OCI-LY1 (cell line): ENCODE measurements around the gene CIAO1.

Source experiments
- H2AFZ ChIP-seq: fragments of 200-600 bp; sonication (generic), shearing (Covaris generic); 2 replicates; pipeline ENCODE4 v1.6.0; 2014; ENCODE audit warnings: antibody characterized with exemption, mild to moderate bottlenecking, low read length
- H3F3A ChIP-seq: fragments of 200-600 bp; sonication (generic), shearing (Covaris generic); 2 replicates; pipeline ENCODE4 v1.6.0; 2014; ENCODE audit warnings: mild to moderate bottlenecking, antibody characterized with exemption, low read length, moderate library complexity; ENCODE audit not compliant: insufficient read depth
- H3K27ac ChIP-seq: fragments of 200-600 bp; sonication (generic); 2 replicates; pipeline ENCODE4 v1.5.1; 2014; ENCODE audit warnings: low read length, mixed run types, mild to moderate bottlenecking, low read depth; ENCODE audit not compliant: poor library complexity, severe bottlenecking
- H3K27me3 ChIP-seq: fragments of 200-600 bp; sonication (generic); 2 replicates; pipeline ENCODE4 v1.6.0; 2014; ENCODE audit warnings: antibody characterized with exemption, mild to moderate bottlenecking, low read length, moderate library complexity; ENCODE audit not compliant: insufficient read depth
- H3K36me3 ChIP-seq: fragments of 200-600 bp; sonication (generic); 2 replicates; pipeline ENCODE4 v1.6.1; 2014; ENCODE audit warnings: mild to moderate bottlenecking, antibody characterized with exemption, low read length, moderate library complexity, mixed read lengths; ENCODE audit not compliant: insufficient read depth
- H3K4me1 ChIP-seq: fragments of 200-600 bp; sonication (generic); 2 replicates; pipeline ENCODE4 v1.5.1; 2014; ENCODE audit warnings: mild to moderate bottlenecking, low read length, moderate library complexity; ENCODE audit not compliant: insufficient read depth, severe bottlenecking
- H3K4me2 ChIP-seq: fragments of 200-600 bp; sonication (generic), shearing (Covaris generic); 2 replicates; pipeline ENCODE4 v1.6.1; 2014; ENCODE audit warnings: low read length
- H3K4me3 ChIP-seq: fragments of 200-600 bp; sonication (generic); 2 replicates; pipeline ENCODE4 v1.5.1; 2014; ENCODE audit warnings: low read length, low read depth, mild to moderate bottlenecking, mixed read lengths; ENCODE audit not compliant: poor library complexity, severe bottlenecking
- H3K79me2 ChIP-seq: fragments of 200-600 bp; shearing (Covaris generic); 2 replicates; pipeline ENCODE4 v1.6.1; 2016; ENCODE audit warnings: mixed run types, low read length, mixed read lengths; ENCODE audit not compliant: insufficient read depth
- H3K9ac ChIP-seq: fragments of 200-600 bp; sonication (generic), shearing (Covaris generic); 2 replicates; pipeline ENCODE4 v1.6.1; 2014; ENCODE audit warnings: mild to moderate bottlenecking, low read length, mixed read lengths
- H3K9me2 ChIP-seq: fragments of 200-600 bp; sonication (generic), shearing (Covaris generic); 2 replicates; pipeline ENCODE4 v1.6.1; 2014; ENCODE audit warnings: low read depth, mild to moderate bottlenecking, low read length, mixed read lengths
- H3K9me3 ChIP-seq: fragments of 200-600 bp; shearing (Covaris generic); 2 replicates; pipeline ENCODE4 v1.6.1; 2014; ENCODE audit warnings: low read length, mixed read lengths
- H4K20me1 ChIP-seq: fragments of 200-600 bp; sonication (generic), shearing (Covaris generic); 2 replicates; pipeline ENCODE4 v1.6.0; 2016; ENCODE audit warnings: mild to moderate bottlenecking, low read length; ENCODE audit not compliant: insufficient read depth
- CTCF ChIP-seq: fragments of 200-600 bp; sonication (generic), shearing (Covaris generic); IDR thresholded peaks from 2 replicates; pipeline ENCODE4 v1.5.1; 2017; ENCODE audit warnings: mild to moderate bottlenecking, antibody characterized with exemption, low read length, moderate library complexity, mixed read lengths
- EZH2 ChIP-seq: fragments of 200-600 bp; sonication (generic), shearing (Covaris generic); IDR thresholded peaks from 2 replicates; pipeline ENCODE4 v1.8.0; 2017; ENCODE audit warnings: borderline replicate concordance, mixed run types, mild to moderate bottlenecking, antibody characterized with exemption, low read length, moderate library complexity, mixed read lengths

The CIAO1 gene

GRCh38 chr2:96241900-96242611 is 24.0 kb upstream of the CIAO1 start:
- Histone ChIP-seq H3K27ac (peak overlapping the region; percentile 78), H3K9me3 (no peaks in the 10 kb centered on the region), H3K79me2 (no peaks in the 10 kb centered on the region), H3K4me2 (peak overlapping the region; percentile 48), H2AFZ (no peak overlapping the region), H3K27me3 (no peaks in the 10 kb centered on the region), H3K4me1 (peaks cover 37% of the 10 kb centered on the region), H3F3A (no peaks in the 10 kb centered on the region), H3K9ac (peak overlapping the region; percentile 47), H3K4me3 (peak overlapping the region; percentile 22), H3K36me3 (no peaks in the 10 kb centered on the region), H3K9me2 (no peaks in the 10 kb centered on the region), H4K20me1 (no peaks in the 10 kb centered on the region)
- TF ChIP-seq CTCF = no peak
- TF ChIP-seq EZH2 = no peak

- Histone ChIP-seq H3K4me1 (peaks cover 33% of the 10 kb centered on the region), H3K4me3 (no peak overlapping the region), H2AFZ (no peak overlapping the region), H3K9ac (no peak overlapping the region), H3K36me3 (no peaks in the 10 kb centered on the region), H3K9me3 (no peaks in the 10 kb centered on the region), H3K9me2 (no peaks in the 10 kb centered on the region), H3K27me3 (no peaks in the 10 kb centered on the region), H3K27ac (no peak overlapping the region), H3K4me2 (no peak overlapping the region), H3F3A (no peaks in the 10 kb centered on the region), H3K79me2 (no peaks in the 10 kb centered on the region), H4K20me1 (no peaks in the 10 kb centered on the region)
- TF ChIP-seq EZH2 (no peak), CTCF (no peak)
Measured at GRCh38 chr2:96243843-96244242, 22.2 kb upstream of the CIAO1 start.

GRCh38 chr2:96245609-96246390 is 20.2 kb upstream of the CIAO1 start:
- Histone ChIP-seq H3K79me2 (no peaks in the 10 kb centered on the region), H3K9me3 (no peaks in the 10 kb centered on the region), H2AFZ (no peak overlapping the region), H3K4me2 (no peak overlapping the region), H3K27me3 (no peaks in the 10 kb centered on the region), H3K4me3 (no peak overlapping the region), H4K20me1 (no peaks in the 10 kb centered on the region), H3K27ac (peak overlapping the region; percentile 13), H3K9ac (no peak overlapping the region), H3F3A (no peaks in the 10 kb centered on the region), H3K9me2 (no peaks in the 10 kb centered on the region), H3K36me3 (no peaks in the 10 kb centered on the region; the same call in 1 of the 2 replicates), H3K4me1 (peaks cover 31% of the 10 kb centered on the region)
- no peak for TF ChIP-seq EZH2
- TF ChIP-seq CTCF = no peak
